WTC11 (cell line): ENCODE data around the gene PLXNB1.

Experiments
- NR2C2 ChIP-seq: sonication (generic); formaldehyde crosslinking; IDR thresholded peaks from 2 replicates; pipeline ENCODE4 v1.8.0; 2022; ENCODE audit warnings: mild to moderate bottlenecking, missing genetic modification reagents
- SP1 ChIP-seq: sonication (generic); formaldehyde crosslinking; conservative IDR thresholded peaks from 2 replicates; pipeline ENCODE4 v1.8.1; 2022; ENCODE audit warnings: missing genetic modification reagents

GRCh38 chr3:48399387-48400172 is 30.3 kb downstream of the PLXNB1 start:
- TF ChIP-seq NR2C2 (CRISPR knock-in tag), result no peak
- no peak for TF ChIP-seq SP1 (CRISPR knock-in tag)
